Stimulated activated CD4-positive, alpha-beta T cell treated with anti-CD3 and anti-CD28 coated beads, Interleukin-12 subunit alpha, Interleukin-12 subunit beta, amount 100 ng/mL, for 48 hours (primary cell): ENCODE measurements around the gene TBCC.
A peak's percentile ranks its signal among the peaks of the same experiment; 100 is the strongest.

Source experiments
- DNase-seq, 3 donors: peaks; one replicate each; pipeline ENCODE4 v3.0.0-alpha.2; 2020; ENCODE audit warnings: low read depth in 2 of 3, low spot score in 1 of 3

Gene TBCC, protein sequence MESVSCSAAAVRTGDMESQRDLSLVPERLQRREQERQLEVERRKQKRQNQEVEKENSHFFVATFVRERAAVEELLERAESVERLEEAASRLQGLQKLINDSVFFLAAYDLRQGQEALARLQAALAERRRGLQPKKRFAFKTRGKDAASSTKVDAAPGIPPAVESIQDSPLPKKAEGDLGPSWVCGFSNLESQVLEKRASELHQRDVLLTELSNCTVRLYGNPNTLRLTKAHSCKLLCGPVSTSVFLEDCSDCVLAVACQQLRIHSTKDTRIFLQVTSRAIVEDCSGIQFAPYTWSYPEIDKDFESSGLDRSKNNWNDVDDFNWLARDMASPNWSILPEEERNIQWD

DNA sequence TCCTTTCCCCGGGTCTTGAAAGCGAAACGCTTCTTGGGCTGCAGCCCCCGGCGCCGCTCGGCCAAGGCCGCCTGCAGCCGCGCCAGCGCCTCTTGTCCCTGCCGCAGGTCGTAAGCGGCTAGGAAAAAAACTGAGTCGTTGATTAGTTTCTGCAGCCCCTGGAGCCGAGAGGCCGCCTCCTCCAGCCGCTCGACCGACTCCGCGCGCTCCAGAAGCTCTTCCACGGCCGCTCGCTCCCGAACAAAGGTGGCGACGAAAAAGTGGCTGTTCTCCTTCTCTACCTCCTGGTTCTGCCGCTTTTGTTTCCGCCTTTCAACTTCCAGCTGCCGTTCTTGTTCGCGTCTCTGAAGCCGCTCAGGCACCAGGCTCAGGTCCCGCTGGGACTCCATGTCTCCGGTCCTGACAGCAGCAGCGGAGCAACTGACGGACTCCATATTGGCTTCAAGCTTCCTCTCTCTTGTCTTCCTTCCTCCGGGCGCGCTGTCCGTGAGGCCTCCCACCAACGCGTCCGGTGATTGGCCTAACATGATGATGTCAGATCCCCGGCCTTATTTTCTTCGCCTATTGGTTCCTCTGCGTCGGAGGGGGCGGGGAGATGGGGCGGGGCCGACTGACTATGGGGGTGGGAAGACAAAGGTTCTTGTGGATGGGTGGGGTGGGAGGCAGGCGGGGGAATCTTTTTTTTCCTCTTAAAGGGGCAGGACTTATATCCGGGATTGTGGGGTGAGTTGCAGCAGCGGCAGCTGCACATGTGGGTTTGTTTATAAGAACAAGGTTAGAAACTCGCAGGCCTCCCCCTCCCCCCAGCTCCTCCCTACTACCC lies at the start of gene TBCC:
TBCC (minus strand) TSS at position 464 of the 823 bp plus-strand sequence; CDS start at position 434, 30 bp downstream.
- peak; percentile 85 to 92 (median 87) for DNase-seq

DNA sequence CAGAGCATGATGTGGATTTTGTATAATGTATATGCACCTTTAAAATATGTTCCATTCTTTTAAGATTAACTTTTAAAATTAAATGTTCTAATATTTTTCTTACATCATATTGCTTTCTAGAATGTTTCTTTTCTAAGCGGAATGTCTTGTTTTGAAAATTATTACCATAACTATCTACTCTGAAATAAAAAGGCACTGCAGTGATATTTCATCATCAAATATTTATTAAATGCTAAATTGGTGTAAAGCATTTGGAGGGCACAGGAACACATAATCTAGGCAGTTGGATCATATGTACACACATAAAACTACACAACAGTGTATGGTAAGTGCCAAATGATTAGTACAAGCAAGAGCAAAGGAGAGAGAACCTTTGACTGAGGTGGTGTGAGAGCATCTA lies 49.7 kb upstream of the TBCC start:
- no peak for DNase-seq

DNA sequence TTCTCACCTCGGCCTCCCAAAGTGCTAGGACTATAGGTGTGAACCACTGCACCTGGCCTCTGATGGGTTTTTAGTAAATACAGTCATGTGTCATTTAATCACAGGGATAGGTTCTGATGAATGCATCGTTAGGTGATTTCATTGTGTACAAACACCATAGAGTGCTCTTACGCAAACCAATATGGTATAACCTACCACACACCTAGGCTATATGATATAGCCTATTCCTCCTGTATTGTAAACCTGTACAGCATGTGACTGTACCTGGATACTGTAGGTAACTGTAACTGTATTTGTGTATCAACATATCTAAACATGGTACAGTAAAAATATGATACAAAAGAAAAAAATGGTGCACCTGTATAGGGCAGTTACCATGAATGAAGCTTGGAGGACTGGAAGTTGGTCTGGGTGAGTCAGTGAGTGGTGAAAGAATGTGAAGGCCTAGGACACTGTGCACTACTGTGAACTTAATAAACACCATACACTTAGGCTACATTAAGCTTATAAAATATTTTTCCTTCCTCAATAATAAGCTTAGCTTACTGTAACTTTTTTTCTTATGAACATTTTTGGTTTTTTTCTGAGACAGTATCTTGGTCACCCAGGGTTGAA lies 45.9 kb upstream of the TBCC start:
- no peak for DNase-seq

DNA sequence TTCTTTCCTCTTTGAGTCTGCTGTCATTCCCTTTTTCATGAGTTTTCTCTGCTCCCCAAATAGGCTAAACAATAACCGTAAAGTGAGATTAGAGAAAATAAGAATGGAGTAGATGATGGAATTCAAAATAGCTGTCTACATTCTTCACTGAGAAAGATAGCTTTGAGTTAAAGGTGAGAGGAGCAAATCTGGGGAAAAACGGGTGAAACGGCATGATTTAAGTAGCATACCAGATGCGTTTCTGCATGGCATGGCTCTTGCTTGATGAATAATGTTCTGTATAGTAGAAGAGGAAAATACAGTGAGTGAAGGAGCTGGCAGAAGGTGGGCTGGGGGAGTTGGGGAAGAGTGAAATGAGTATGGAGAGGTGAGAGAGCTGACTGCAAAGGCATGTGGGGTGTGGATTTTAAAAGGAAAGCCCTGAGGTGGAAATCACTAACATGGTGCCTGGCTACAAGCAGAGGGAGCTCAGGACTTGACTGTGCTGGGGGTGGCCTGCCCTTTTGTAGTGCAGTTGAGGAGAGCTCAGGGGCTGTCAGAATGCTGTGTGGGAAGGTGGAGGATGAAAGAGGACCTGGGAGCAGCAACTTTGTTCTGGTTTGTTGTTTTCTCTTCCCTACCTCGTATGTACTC lies 44.8 kb upstream of the TBCC start:
- DNase-seq, result no peak

DNA sequence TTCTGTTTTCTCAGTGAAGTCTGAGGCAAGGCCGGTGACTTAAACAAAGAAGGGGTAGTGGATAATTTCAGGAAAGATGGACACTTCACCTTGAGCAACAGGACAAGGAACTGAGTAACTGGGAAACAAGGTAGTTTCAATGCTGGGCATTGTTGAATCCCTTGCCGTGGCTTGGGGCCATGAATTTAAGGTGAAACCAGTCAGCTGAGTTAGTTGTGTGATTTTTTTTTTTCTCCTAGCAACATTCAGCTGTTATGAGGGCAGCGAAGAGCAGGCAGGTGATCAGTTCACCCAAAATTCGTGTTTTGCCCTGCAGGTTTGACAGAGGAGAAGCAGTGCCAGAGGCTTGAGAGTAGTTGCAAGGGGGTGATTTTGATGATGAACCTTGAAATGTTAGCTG lies 42.8 kb upstream of the TBCC start:
- DNase-seq, result no peak

DNA sequence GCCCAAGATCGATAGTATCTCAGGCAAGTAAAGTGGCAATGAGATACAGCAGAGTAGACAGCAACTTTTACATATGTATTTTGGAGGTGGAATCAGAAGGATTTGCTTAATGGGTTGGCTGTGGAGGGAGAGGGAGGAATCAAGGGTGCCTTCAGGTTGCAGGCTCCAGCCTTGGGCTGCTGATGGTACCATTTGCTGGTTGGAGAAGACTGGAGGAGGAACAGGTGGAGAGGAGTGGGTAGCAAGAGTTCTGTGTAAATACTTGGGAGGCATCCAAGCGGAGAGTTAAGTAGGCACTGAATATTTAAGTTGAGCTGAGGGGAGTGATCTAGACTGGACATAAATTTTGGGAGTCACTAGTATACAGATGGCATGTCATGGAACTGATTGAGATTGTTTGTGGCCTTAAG lies 41.2 kb upstream of the TBCC start:
- DNase-seq, result no peak

DNA sequence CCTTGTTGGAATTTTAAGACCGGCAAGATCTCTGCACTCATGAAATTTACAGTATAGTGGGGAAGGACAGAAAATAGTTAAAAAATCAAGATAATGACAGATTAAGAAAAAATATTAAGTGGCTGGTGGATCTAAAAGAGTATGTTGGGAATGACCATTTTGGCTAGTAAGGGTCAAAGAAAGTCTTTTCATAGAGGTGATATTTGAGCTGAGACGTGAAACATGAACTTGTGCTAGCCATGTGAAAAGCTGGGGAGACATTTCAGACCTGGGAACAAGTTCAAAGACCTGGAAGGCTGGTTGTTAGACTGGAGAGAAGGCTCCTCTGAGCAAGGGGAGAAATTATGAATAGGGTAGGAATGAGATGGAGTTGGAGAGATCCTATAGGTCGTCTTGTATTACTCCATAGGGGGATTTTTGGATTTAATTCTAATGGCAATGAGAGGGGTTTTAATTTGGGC lies 40.7 kb upstream of the TBCC start:
- DNase-seq, result no peak

DNA sequence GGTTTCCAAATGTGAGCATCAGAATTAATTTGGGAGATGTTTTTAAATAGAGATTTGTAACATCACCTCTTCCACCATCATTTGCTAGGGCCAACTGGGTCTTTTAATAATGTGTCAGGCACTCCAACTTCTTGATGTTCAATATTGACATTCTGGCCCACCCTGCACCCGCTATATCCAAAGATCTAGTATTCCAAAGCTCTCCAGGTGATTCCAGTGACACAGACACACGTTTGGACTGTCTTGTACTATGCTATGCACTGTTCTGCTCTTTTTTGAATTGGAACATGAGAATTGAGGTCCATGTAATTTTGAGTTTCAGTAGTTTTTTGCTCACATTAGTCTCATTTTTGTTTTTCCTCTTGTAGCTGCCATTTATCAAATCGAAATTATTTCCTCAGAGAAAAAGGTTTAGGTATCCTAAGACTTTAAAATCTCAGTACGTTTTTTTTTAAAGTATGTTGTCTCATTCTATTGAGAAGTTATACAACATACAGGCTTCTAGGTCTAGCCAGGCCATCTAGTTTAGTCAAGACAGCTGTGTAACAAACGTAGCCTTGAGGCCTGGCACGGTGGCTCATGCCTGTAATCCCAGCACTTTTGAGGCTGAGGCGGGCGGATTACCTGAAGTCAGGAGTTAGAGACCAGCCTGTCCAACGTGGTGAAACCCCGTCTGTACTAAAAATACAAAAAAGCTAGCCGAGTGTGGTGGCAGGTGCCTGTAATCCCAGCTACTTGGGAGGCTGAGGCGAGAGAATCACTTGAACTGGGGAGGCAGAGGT lies 39.0 kb upstream of the TBCC start:
- no peak for DNase-seq

DNA sequence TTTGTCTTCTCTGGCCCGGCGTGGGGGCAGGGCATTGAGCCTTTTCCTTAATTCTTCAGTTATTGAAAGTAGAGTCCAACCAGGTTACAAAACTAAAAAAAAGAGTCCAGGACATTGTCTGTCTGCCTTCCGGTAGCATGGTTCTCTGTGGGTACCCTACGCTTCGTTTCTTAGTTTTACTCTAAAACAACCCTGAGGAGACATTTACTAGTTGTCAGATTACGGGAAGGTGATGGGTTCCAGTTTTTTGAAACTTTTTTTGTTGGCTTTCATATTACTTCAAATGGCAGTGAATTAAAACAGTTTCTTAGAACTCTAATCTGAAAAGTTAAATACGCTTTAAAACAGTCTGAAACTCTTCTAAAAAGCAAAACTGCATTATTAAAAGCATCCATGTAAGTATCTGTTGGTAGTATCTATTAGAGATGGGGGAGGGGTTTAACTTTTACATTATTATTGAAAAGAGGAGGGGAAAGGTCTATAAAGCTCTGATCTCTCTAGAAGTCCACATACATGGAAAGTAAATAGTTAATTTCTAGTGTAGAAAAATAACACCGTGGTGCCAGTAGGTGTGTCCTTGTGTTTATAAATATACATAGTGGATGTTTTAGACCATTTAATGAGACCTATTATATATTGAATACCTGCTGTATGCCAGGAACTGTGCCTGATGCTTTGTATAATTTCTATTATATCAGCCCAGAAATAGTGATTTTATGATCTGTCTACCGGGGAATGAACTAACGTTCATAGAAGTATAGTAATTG lies 38.2 kb upstream of the TBCC start:
- no peak for DNase-seq

DNA sequence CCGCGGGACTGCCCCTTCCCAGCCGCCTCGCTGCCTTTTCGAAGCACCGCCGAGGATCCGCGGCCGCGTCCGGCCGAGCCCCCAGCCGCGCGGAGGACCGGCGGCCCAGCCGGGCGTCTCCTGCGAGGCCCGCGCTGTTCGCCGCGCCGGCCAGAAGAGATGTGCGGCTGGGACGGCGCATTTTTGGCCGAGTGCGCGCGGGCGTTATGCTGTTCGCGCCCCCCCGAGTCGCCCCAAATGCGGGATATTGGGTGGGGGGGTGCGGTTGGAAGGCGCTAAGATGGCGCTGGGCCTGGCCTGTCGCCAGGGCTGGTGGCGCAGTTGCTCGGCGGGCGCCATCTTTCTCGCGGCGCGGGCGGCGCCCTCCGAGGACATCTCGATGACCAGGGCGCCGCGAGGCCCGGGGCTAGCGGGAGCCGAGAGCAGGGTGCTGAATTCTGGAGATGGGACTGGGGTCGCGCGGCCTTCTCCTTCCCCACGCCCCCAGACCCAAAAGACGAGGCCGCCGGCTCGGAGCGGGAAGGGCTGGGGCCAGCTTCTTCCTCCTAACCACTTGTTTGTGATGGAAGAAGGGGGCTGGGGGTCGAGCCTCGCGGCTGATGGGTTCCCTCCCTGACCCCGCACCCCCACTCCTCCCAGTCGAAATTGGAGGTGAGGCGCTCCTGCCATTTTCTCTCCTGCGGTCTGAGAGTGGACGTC lies 37.4 kb upstream of the TBCC start:
- DNase-seq, result peak; percentile 48 to 61 (median 57)

DNA sequence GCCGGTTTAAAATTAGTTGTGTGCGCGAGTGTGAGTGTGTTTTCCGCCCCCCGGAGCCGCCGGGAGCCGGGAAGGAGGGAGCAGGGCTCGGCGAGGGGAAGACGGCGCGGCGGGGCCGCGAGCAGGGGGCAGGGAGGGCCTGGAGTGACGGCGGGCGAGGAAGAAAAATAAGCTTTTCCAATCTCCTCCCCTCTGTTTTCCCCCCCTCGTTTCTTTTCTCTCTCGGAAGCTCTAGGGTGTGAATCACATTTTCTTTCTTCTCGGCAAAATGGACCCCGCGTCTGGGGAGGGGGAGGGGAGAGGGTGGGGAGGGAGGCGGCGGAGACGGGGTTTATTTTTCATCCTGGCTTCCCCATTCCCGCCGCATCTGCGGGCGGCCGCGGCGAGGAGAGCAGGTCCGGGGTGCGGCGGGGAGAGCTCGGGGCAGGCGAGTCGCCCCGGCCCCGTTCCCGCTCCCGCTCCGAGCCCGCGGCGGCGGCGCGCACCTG lies 36.8 kb upstream of the TBCC start:
- DNase-seq, result peak in 2 of 3 donors; percentile 57 to 58

DNA sequence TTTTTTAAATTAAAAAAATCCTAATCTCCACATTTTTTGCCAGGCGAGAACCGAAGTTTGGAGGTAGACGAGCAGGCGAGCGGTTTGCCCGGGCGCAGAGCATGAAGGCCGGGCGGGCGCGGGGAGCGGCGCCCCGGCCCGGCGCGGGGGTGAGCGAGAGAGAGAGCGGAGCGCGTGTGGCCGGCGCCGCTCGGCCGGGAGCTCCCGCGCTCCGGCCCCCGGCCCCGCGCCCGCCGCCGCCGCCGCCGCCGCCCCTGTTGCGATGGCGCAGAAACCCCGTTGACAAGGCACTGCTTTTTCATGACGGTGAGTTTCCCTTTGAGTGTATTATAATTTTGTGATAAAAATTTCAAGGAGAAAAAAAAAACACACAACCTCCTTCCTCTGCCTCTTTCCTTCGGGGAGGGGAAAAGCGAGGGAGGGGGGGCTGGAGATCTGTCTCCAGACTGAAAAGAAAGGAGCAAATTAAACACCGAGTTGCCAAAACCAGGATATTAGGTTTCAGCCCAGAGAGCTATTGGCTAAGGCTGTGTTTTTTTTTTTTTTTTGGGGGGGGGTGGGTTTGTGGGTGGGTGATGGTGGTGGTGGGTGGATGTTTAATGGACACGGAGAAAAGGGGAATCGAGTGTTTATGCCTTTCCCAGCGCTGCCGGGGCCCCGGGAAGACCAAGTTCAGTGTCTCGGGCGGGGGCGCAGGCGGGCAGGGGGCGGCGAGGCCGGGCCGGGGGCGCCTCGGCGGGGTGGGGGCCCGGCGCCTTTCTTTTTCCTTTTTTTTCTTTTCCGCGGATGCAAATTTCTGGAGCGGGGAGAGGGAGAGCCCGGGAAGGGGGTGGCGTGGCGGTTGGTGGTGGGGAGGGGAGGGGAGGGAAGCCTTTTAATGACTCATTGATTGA lies 36.1 kb upstream of the TBCC start, which contains the start of gene BICRAL:
BICRAL (plus strand) TSS at position 257 of the 893 bp plus-strand sequence. CDS start 39,971 bp downstream, outside the sequence.
- DNase-seq, result peak; percentile 52 to 81 (median 64)

DNA sequence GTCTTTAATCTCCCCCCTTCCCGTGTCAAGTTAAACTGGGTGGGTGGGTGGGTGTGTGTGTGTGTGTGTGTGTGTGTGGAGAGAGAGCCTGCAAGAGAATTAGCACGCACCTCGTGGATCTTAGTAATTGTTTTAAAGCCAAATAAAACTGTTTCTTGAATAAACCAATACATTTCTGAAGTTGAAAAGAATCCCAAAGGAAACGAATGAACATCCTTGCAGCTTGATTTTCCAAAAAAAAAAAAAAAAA lies 35.6 kb upstream of the TBCC start:
- no peak for DNase-seq

DNA sequence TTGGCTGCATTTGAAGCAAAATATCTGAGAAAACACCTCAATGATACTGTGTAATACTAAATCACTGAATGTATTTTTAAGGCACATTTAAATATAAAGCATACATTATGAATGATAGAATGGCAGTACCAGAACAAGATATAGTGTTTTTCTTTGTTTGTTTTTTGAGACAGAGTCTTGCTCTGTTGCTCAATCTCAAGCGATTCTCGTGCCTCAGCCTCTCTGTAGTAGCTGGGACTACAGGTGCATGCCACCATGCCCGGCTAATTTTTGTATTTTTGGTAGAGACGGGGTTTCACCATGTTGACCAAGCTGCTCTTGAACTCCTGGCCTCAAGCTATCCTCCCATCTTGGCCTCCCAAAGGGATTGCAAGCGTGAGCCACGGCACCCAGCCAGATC lies 33.6 kb upstream of the TBCC start:
- no peak for DNase-seq

DNA sequence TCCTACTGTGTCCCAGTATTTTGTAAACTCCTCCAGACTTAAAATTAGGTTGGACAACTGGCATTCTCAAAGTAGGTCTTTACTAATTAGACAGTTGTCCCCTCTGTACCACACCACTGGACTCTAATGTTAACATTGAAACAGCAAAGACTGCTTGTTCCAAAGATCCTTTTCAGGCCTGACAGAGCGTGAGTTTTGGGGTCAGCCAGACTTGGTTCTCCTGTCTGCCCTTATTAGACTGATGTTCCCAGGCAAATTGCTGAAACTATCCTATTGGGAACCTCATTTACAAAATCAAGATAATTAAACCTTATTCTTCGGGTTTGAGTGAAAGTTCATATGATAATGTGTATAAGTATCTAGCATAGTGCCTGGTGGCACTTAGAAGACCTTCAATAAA lies 32.2 kb upstream of the TBCC start:
- DNase-seq, result no peak

DNA sequence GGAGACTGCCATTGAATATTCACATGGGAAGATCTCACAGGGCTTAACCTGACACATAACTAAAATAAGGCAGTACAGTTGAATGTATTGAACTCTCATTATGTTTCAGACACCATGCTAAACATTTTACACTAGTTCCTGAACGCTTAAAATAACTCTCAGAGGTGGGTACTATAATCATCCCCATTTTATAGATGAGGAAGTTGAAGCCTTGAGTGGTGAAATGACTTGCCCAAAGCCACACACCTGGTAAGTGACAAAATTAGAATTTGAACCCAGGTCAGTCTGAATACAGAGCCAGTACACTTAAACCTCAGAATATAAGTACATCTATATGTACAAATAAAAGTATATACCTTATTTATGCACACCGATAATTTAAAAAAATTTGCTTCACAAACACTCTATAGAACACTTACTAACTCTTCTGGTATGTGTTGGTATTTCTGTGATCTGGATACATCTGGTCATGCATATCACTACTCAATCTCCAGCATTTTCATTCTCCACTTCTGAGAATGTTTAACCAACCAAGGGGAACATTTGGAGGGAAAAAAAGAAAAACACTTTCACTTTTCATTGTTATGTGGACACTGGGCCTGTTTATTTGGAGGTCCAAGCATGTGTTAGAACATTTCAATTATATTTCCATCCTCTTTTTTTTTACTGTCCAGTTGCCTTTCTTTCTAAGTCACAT lies 31.4 kb upstream of the TBCC start:
- DNase-seq, result no peak

DNA sequence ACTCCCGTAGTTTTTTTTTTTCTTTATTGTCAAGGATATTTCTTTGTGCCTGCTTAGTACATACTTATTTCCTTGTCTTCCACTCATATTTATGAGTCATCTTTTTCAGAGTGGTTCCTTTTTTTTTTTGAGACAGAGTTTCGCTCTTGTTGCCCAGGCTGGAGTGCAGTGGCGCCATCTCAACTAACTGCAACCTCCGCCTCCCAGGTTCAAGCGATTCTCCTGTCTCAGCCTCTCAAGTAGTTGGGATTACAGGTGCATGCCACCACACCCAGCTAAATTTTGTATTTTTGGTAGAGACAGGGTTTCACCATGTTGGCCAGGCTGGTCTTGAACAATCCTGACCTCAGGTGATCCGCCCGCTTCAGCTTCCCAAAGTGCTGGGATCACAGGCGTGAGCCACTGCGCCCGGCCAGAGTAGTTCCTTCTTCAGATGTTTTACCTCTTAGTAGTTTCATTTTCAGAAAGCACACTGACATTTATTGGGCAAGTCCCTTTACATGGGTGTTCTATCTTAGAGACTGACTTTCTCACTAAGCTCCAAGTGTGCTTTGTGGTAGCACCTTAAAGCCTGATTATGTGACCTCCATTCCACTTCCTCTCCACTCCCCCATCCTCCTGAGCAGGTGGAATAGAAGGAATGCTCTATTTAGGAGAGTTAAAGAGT lies 29.1 kb upstream of the TBCC start:
- DNase-seq, result peak; percentile 16 to 30 (median 23)
